Adipocyte (in vitro differentiated cells): ENCODE data around the gene PIP5K1B.

Experiments used
- DNase-seq: peaks from one replicate; pipeline ENCODE4 v3.0.0-alpha.2; 2015; ENCODE audit warnings: low read depth
- H3K27me3 ChIP-seq: replicated peaks from 2 replicates; pipeline ENCODE4 v1.7.0; 2013; ENCODE audit warnings: mild to moderate bottlenecking, low read length, moderate library complexity; ENCODE audit not compliant: control insufficient read depth, insufficient read depth
- H3K36me3 ChIP-seq: 2 replicates; pipeline ENCODE4 v1.7.0; 2013; ENCODE audit warnings: low read length, mild to moderate bottlenecking, moderate library complexity; ENCODE audit not compliant: control insufficient read depth, insufficient read depth, severe bottlenecking
- H3K4me1 ChIP-seq: 2 replicates; pipeline ENCODE4 v1.7.0; 2013; ENCODE audit warnings: mild to moderate bottlenecking, low read length, moderate library complexity; ENCODE audit not compliant: control insufficient read depth, insufficient read depth
- H3K4me3 ChIP-seq: 2 replicates; pipeline ENCODE4 v1.7.0; 2013; ENCODE audit warnings: mild to moderate bottlenecking, low read length, moderate library complexity
- H3K9ac ChIP-seq: 2 replicates; pipeline ENCODE4 v1.7.0; 2013; ENCODE audit warnings: mild to moderate bottlenecking, low read length, moderate library complexity
- H3K9me3 ChIP-seq: 2 replicates; pipeline ENCODE4 v1.7.0; 2013; ENCODE audit warnings: mild to moderate bottlenecking, low read length, moderate library complexity; ENCODE audit not compliant: control insufficient read depth

PIP5K1B gene

DNA sequence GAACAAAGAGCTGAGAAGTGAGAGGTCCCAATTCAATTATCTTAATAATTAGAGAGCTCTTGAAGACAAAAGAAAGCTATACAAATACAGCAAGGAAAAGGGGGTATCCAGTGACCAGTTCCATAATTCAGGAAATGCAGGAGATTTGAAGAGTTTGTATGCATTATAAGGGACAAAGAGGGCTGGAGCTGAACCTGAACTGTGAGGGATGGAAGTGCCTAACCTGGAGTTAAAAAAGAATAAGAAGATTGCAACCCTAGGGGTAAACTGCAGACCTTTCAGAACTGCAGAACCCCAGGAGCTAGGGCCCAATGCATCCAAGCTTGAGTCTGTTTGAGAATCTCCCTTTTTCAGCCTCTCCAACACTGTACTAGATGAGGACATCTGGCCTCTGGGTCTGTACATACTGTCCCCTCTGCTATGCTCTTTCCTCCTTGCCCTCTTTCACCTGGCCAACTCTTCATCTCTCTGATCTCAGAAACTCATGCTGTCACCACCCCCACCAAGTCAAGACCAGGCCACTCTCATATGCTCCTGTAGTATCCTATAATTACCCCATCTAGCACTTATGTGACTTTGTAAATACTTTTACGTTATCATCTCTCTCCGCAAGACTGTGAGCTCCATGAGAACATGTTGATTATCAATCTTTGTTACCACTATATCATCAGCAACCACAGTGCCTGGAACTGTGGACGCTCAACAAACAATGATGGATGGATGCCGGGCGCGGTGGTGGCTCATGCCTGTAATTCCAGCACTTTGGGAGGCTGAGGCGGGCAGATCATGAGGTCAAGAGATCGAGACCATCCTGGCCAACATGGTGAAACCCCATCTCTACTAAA, 315.5 kb downstream of the PIP5K1B start:
- no peaks in the 10 kb centered on the region for H3K9me3 ChIP-seq
- no peaks in the 10 kb centered on the region for H3K36me3 ChIP-seq
- H3K4me1 ChIP-seq = no peaks in the 10 kb centered on the region
- H3K4me3 ChIP-seq = no peak overlapping the region
- DNase-seq = no peak
- H3K9ac ChIP-seq = no peak overlapping the region
- peaks cover 25% of the 10 kb centered on the region for H3K27me3 ChIP-seq

- Histone ChIP-seq H3K4me1 (no peaks in the 10 kb centered on the region), H3K27me3 (peaks cover 26% of the 10 kb centered on the region)
These were observed 318.6 kb downstream of the PIP5K1B start for GRCh38 chr9:69023650-69024049.

GRCh38 chr9:69027355-69028097, 322.5 kb downstream of the PIP5K1B start:
- no peaks in the 10 kb centered on the region for H3K36me3 ChIP-seq
- DNase-seq = peak; percentile 78
- H3K9me3 ChIP-seq = peaks cover 6% of the 10 kb centered on the region
- peaks cover 26% of the 10 kb centered on the region for H3K27me3 ChIP-seq
- no peak overlapping the region for H3K4me3 ChIP-seq
- H3K9ac ChIP-seq = no peak overlapping the region
- H3K4me1 ChIP-seq = peaks cover 4% of the 10 kb centered on the region

More at GRCh38 chr9:69023650-69024049, 318.6 kb downstream of the PIP5K1B start:
- DNase-seq = no peak
- H3K9me3 ChIP-seq = no peaks in the 10 kb centered on the region
- H3K4me3 ChIP-seq = no peak overlapping the region
- H3K9ac ChIP-seq = no peak overlapping the region
- no peaks in the 10 kb centered on the region for H3K36me3 ChIP-seq

DNA sequence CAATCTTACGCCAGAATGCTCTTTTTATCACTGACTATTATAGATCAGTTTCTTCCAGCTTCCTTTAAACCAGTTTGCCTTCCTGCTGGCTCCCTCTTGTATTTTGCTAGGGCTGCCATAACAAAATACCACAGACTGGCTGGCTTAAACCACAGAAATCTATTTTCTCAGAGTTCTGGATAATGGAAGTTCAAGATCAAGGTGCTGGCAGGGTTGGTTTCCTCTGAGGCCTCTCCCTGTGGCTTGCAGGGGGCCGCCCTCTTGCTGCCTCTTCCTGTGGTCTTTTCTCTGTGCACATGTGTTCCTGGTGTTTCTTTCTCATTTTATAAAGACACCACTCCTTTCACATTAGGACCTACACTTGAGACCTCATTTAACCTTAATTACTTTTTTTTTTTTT, 323.7 kb downstream of the PIP5K1B start:
- peaks cover 6% of the 10 kb centered on the region for H3K9me3 ChIP-seq
- no peaks in the 10 kb centered on the region for H3K36me3 ChIP-seq
- no peak overlapping the region for H3K9ac ChIP-seq
- H3K4me3 ChIP-seq = no peak overlapping the region
- peaks cover 17% of the 10 kb centered on the region for H3K27me3 ChIP-seq
- H3K4me1 ChIP-seq = peaks cover 4% of the 10 kb centered on the region
- DNase-seq = no peak

DNA sequence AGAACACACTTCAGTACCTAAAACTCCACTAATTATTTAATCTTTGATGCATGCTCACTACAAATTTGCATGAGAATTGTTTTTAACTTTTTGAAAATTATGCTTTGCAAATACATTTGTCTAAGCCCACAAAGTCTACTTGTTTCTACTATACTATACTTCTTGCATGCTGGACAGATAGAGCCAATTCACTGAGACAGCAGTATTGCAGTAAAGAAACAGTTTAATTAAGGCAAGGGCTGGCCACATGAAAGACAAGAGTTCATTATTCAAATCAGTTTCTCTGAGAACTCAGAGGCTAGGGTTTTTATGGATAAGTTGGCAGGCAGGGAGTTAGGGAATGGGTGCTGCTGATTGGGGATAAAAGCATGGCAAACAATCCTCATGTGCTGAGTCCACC, 324.5 kb downstream of the PIP5K1B start:
- no peak overlapping the region for H3K4me3 ChIP-seq
- no peaks in the 10 kb centered on the region for H3K36me3 ChIP-seq
- DNase-seq = no peak
- peaks cover 4% of the 10 kb centered on the region for H3K4me1 ChIP-seq
- H3K9me3 ChIP-seq = peaks cover 6% of the 10 kb centered on the region
- H3K9ac ChIP-seq = no peak overlapping the region
- H3K27me3 ChIP-seq = peaks cover 9% of the 10 kb centered on the region

DNA sequence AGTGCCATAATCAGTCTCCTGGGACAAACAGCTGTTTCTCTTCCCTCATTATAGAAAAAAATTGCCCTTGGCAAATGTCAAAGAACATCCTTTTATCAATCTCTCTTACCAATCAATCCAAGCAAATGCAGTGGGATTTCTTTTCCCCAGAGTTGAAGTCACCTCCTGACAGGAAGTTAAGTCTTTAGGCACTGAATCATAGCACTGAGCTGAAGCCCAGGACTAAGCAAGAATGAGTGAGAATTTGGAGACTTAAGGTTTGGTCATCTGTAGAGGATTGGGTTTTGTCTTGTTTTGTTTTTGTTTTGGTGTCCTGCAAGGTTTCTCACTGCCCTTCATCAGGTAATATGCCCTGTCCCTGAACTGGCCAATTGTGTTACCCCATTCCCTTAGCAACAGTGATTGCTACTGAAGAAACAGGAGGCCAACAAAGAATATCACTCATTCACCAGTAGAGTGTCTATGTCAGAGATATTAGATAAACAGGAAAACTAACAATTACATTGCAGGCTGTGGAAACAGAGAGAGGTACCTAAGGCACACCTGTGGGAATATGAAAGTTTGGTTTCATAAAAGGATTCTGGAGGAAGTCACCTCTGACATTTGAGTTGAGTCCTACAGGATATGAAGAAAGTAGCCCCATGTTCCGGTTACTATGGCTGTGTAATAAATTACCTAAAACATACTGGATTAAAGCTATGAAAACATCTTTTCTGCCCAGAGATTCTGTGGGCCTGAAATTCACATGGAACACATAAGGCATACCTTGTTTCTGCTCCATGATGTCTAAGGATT, 326.0 kb downstream of the PIP5K1B start:
- no peak overlapping the region for H3K9ac ChIP-seq
- peak; percentile 8 for DNase-seq
- H3K27me3 ChIP-seq = peaks cover 2% of the 10 kb centered on the region
- no peak overlapping the region for H3K4me3 ChIP-seq
- H3K36me3 ChIP-seq = no peaks in the 10 kb centered on the region
- H3K4me1 ChIP-seq = peaks cover 4% of the 10 kb centered on the region
- H3K9me3 ChIP-seq = peaks cover 6% of the 10 kb centered on the region

DNA sequence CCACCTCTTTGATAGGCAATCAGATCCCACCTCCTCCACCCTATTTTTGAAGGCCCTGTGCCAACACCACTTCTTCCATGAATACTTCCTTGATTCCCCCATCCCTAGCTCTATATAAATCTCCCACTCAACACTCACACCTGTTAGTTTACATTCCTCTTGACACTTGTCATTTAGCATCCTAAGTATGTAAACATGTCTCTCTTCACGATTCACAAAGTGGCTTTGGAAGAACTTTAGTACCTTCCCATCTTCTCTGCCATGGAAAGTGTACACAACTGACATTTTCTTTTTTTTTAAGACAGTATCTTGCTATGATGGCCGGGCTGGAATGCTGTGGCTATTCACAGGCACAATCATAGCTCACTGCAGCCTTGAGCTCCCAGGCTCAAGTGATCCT, 329.0 kb downstream of the PIP5K1B start:
- Histone ChIP-seq H3K4me1 (peaks cover 10% of the 10 kb centered on the region), H3K36me3 (no peaks in the 10 kb centered on the region), H3K9me3 (peaks cover 6% of the 10 kb centered on the region), H3K9ac (no peak overlapping the region), H3K27me3 (no peaks in the 10 kb centered on the region), H3K4me3 (no peak overlapping the region)
- no peak for DNase-seq

GRCh38 chr9:69035438-69036308, 330.6 kb downstream of the PIP5K1B start, which contains the start of gene FXN:
Gene FXN, plus strand, starts transcription at chr9:69035752. Its CDS starts 31 bp downstream, at chr9:69035783.
- Histone ChIP-seq H3K9ac (peak within 1 kb of the TSS; percentile 99), H3K4me1 (peaks cover 10% of the 10 kb centered on the region), H3K4me3 (peak within 1 kb of the TSS; percentile 98), H3K27me3 (no peaks in the 10 kb centered on the region), H3K36me3 (no peaks in the 10 kb centered on the region), H3K9me3 (no peaks in the 10 kb centered on the region)
- DNase-seq = peak; percentile 88

DNA sequence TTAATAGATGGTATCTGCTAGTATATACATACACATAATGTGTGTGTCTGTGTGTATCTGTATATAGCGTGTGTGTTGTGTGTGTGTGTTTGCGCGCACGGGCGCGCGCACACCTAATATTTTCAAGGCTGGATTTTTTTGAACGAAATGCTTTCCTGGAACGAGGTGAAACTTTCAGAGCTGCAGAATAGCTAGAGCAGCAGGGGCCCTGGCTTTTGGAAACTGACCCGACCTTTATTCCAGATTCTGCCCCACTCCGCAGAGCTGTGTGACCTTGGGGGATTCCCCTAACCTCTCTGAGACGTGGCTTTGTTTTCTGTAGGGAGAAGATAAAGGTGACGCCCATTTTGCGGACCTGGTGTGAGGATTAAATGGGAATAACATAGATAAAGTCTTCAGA, 331.3 kb downstream of the PIP5K1B start:
- Histone ChIP-seq H3K4me3 (peak overlapping the region; percentile 98), H3K36me3 (no peaks in the 10 kb centered on the region), H3K4me1 (peaks cover 5% of the 10 kb centered on the region), H3K9ac (peak overlapping the region; percentile 99), H3K27me3 (no peaks in the 10 kb centered on the region), H3K9me3 (no peaks in the 10 kb centered on the region)
- DNase-seq = no peak

DNA sequence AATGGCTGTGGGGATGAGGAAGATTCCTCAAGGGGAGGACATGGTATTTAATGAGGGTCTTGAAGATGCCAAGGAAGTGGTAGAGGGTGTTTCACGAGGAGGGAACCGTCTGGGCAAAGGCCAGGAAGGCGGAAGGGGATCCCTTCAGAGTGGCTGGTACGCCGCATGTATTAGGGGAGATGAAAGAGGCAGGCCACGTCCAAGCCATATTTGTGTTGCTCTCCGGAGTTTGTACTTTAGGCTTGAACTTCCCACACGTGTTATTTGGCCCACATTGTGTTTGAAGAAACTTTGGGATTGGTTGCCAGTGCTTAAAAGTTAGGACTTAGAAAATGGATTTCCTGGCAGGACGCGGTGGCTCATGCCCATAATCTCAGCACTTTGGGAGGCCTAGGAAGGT, 331.8 kb downstream of the PIP5K1B start:
- Histone ChIP-seq H3K36me3 (no peaks in the 10 kb centered on the region), H3K9ac (peak overlapping the region; percentile 99), H3K4me3 (peak overlapping the region; percentile 98), H3K4me1 (peaks cover 5% of the 10 kb centered on the region), H3K9me3 (no peaks in the 10 kb centered on the region), H3K27me3 (no peaks in the 10 kb centered on the region)
- no peak for DNase-seq
